H9 (cell line): Measurements from ENCODE around the gene TESK1. TPM values are rescaled to one million over a fixed set of nuclear protein-coding genes. Genes with fewer than 3 reads are reported as not detected.
A peak's percentile ranks its signal among the peaks of the same experiment; 100 is the strongest.

ENCODE experiments used
- DNase-seq: peaks from one replicate; pipeline ENCODE4 v3.0.0-alpha.2; 2017
- H2AFZ ChIP-seq: one replicate; pipeline ENCODE4 v1.6.1; 2013; ENCODE audit warnings: mild to moderate bottlenecking, low read length, control low read depth, moderate library complexity
- H2AK5ac ChIP-seq: 2 replicates; pipeline ENCODE4 v1.6.1; 2013; ENCODE audit warnings: low read length, control low read depth, mixed read lengths; ENCODE audit not compliant: insufficient read length
- H2BK120ac ChIP-seq: one replicate; pipeline ENCODE4 v1.6.1; 2013; ENCODE audit warnings: low read depth, mild to moderate bottlenecking, low read length, control low read depth, inconsistent platforms; ENCODE audit not compliant: poor library complexity, severe bottlenecking
- H2BK12ac ChIP-seq: 2 replicates; pipeline ENCODE4 v1.6.1; 2013; ENCODE audit warnings: low read length, control low read depth, mixed read lengths, low read depth; ENCODE audit not compliant: insufficient read length
- H2BK15ac ChIP-seq: 2 replicates; pipeline ENCODE4 v1.6.1; 2013; ENCODE audit warnings: low read depth, low read length, control low read depth
- H2BK20ac ChIP-seq: one replicate; pipeline ENCODE4 v1.6.1; 2013; ENCODE audit warnings: low read depth, mild to moderate bottlenecking, low read length, control low read depth, inconsistent platforms; ENCODE audit not compliant: poor library complexity, severe bottlenecking
- H2BK5ac ChIP-seq: 2 replicates; pipeline ENCODE4 v1.6.1; 2013; ENCODE audit warnings: low read length, control low read depth, mixed read lengths; ENCODE audit not compliant: insufficient read length
- H3K14ac ChIP-seq: 2 replicates; pipeline ENCODE4 v1.6.1; 2013; ENCODE audit warnings: low read length, control low read depth; ENCODE audit not compliant: insufficient read depth
- H3K18ac ChIP-seq: 2 replicates; pipeline ENCODE4 v1.6.1; 2013; ENCODE audit warnings: low read depth, mild to moderate bottlenecking, mixed read lengths, low read length, control low read depth; ENCODE audit not compliant: insufficient read length
- H3K23ac ChIP-seq: 2 replicates; pipeline ENCODE4 v1.6.1; 2013; ENCODE audit warnings: low read length, control low read depth, mixed read lengths, low read depth; ENCODE audit not compliant: insufficient read length
- H3K23me2 ChIP-seq: 2 replicates; pipeline ENCODE4 v1.6.1; 2013; ENCODE audit warnings: low read depth, mild to moderate bottlenecking, mixed read lengths, low read length, control low read depth; ENCODE audit not compliant: insufficient read length, poor library complexity, severe bottlenecking
- H3K27ac ChIP-seq: 2 replicates; pipeline ENCODE4 v1.5.1; 2013; ENCODE audit warnings: low read length, control low read depth, mixed read lengths, low read depth; ENCODE audit not compliant: insufficient read length
- H3K27me3 ChIP-seq: 2 replicates; pipeline ENCODE4 v1.6.1; 2013; ENCODE audit warnings: low read length, control low read depth, inconsistent platforms; ENCODE audit not compliant: insufficient read depth
- H3K4ac ChIP-seq: 2 replicates; pipeline ENCODE4 v1.6.1; 2013; ENCODE audit warnings: low read depth, mild to moderate bottlenecking, control low read depth, inconsistent platforms, low read length, moderate library complexity
- H3K4me1 ChIP-seq: 2 replicates; pipeline ENCODE4 v1.6.1; 2013; ENCODE audit warnings: low read length, control low read depth, inconsistent platforms; ENCODE audit not compliant: insufficient read depth
- H3K4me2 ChIP-seq: 2 replicates; pipeline ENCODE4 v1.6.1; 2013; ENCODE audit warnings: low read length, control low read depth, mixed read lengths; ENCODE audit not compliant: insufficient read length, insufficient read depth
- H3K56ac ChIP-seq: 2 replicates; pipeline ENCODE4 v1.6.1; 2013; ENCODE audit warnings: low read depth, mild to moderate bottlenecking, mixed read lengths, low read length, control low read depth; ENCODE audit not compliant: insufficient read length
- H3K79me1 ChIP-seq: 2 replicates; pipeline ENCODE4 v1.6.1; 2013; ENCODE audit warnings: low read depth, mild to moderate bottlenecking, moderate library complexity, low read length, control low read depth, inconsistent platforms; ENCODE audit not compliant: insufficient read depth, poor library complexity, severe bottlenecking
- H3K79me2 ChIP-seq: 2 replicates; pipeline ENCODE4 v1.6.1; 2013; ENCODE audit warnings: low read length, control low read depth, inconsistent platforms; ENCODE audit not compliant: insufficient read depth
- H3K9ac ChIP-seq: 2 replicates; pipeline ENCODE4 v1.6.1; 2013; ENCODE audit warnings: low read length, control low read depth, mixed read lengths; ENCODE audit not compliant: insufficient read length; ENCODE audit errors: extremely low read depth
- H3K9me3 ChIP-seq: one replicate; pipeline ENCODE4 v1.6.1; 2013; ENCODE audit warnings: low read depth, low read length, inconsistent platforms; ENCODE audit not compliant: control insufficient read depth
- H3T11ph ChIP-seq: one replicate; pipeline ENCODE4 v1.6.1; 2013; ENCODE audit warnings: mild to moderate bottlenecking, low read length, control low read depth, inconsistent platforms
- H4K20me1 ChIP-seq: one replicate; pipeline ENCODE4 v1.6.1; 2013; ENCODE audit not compliant: control insufficient read depth, insufficient read length, insufficient read depth
- H4K5ac ChIP-seq: 2 replicates; pipeline ENCODE4 v1.6.1; 2013; ENCODE audit warnings: low read depth, mild to moderate bottlenecking, mixed read lengths, low read length, control low read depth; ENCODE audit not compliant: insufficient read length
- H4K8ac ChIP-seq: replicated peaks from 2 replicates; pipeline ENCODE4 v1.6.1; 2013; ENCODE audit warnings: low read length, control low read depth, mixed read lengths, low read depth; ENCODE audit not compliant: insufficient read length
- H4K91ac ChIP-seq: 2 replicates; pipeline ENCODE4 v1.6.1; 2013; ENCODE audit warnings: low read depth, mild to moderate bottlenecking, moderate library complexity, mixed read lengths, low read length, control low read depth; ENCODE audit not compliant: insufficient read length
- H3K27ac Mint-ChIP-seq, 3 experiments: 2 replicates in 2 of 3; 3 replicates in 1 of 3; pipeline ENCODE4 v1.8.0; 2020 to 2021; ENCODE audit warnings: mixed read lengths in 3 of 3, mild to moderate bottlenecking in 1 of 3, moderate library complexity in 1 of 3
- H3K27me3 Mint-ChIP-seq: 2 replicates; pipeline ENCODE4 v1.8.0; 2021; ENCODE audit warnings: low read depth, mild to moderate bottlenecking, moderate library complexity, mixed read lengths
- H3K36me3 Mint-ChIP-seq, 3 experiments: 2 replicates in 2 of 3; 3 replicates in 1 of 3; pipeline ENCODE4 v1.8.0; 2020 to 2021; ENCODE audit warnings: low read depth in 3 of 3, mixed read lengths in 3 of 3; ENCODE audit not compliant: insufficient read depth in 1 of 3
- H3K4me1 Mint-ChIP-seq, 2 experiments: 2 replicates each; pipeline ENCODE4 v1.8.0; 2020; ENCODE audit warnings: mixed read lengths in 2 of 2
- H3K4me3 Mint-ChIP-seq, 2 experiments: 2 replicates in 1 of 2; 3 replicates in 1 of 2; pipeline ENCODE4 v1.8.0; 2020 to 2021; ENCODE audit warnings: mild to moderate bottlenecking in 2 of 2, mixed read lengths in 2 of 2, moderate library complexity in 1 of 2
- H3K9me3 Mint-ChIP-seq, 2 experiments: 2 replicates in 1 of 2; 3 replicates in 1 of 2; pipeline ENCODE4 v1.8.0; 2020; ENCODE audit warnings: mild to moderate bottlenecking in 2 of 2, mixed read lengths in 2 of 2, moderate library complexity in 1 of 2
- WGBS: extraction: QIAGEN DNeasy Blood & Tissue Kit; methylation state at CpG from one replicate; pipeline ENCODE4 v1.1.7; 2013; ENCODE audit warnings: missing lambda C conversion rate, low lambda C conversion rate, mixed read lengths; ENCODE audit not compliant: insufficient read length; ENCODE audit errors: extremely low coverage; 5-methylcytosine and 5-hydroxymethylcytosine counted together
- total RNA-seq: library from RNA; stranded (reverse); gene quantifications from 2 replicates; pipeline ENCODE4 v1.2.1, GENCODE V29; 2021
- TF ChIP-seq, protein P1 (sequence below): fragments of 200-600 bp; sonication (generic); conservative IDR thresholded peaks from 3 replicates; pipeline ENCODE4 v1.8.0; 2021; ENCODE audit warnings: antibody characterized with exemption, mild to moderate bottlenecking

Gene TESK1
- total RNA-seq, 1 experiment from 2014 or later, result 28.6 TPM

DNA sequence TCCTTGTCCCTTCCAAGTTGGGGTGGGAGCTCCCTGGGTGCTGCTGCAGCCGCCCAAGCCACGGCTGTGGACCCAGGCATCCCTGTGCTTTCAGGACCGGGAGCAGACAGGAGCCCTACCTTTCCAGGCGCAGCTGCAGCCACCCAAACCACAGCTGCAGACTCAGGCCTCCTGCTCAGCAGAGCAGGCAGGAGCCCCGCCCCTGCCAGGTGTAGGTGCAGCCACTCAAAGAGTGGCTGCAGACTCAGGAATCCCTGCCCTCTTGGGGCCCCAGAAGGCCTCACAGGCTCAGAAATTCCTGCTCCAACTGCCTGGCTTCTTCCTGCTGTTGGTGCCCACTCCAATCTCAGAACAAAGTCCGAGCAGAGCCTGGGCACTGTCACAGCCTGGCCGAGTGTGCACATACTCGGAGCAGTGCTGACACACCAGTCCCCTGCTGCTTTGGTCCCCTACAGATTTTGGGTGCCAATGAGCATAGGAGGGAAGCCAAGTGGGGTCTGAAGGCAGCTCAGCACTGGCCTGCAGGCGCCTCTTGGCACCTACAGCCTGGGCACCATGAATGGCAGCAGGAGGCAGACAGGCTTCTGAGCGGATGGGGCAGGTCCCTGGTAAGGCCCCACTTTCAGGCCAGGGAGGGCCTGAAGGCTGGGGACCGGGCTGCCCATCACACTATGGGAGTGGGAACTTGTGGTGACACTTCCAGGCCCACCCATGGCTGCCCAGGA, 6.0 kb upstream of the TESK1 start:
- H2AK5ac ChIP-seq, result no peak overlapping the region
- H2BK20ac ChIP-seq, result no peak overlapping the region
- H3K79me2 ChIP-seq, result no peaks in the 10 kb centered on the region
- H2BK120ac ChIP-seq, result no peak overlapping the region
- H3K18ac ChIP-seq, result no peak overlapping the region
- no peak overlapping the region for H3K9ac ChIP-seq
- H4K5ac ChIP-seq, result no peak overlapping the region
- Mint-ChIP-seq H3K4me3 (no peak overlapping the region), H3K36me3 (peaks cover 0 to 5% (median 3%) of the 10 kb centered on the region in 3 experiments; a peak in 4 of 7 replicates), H3K27me3 (peaks cover 3% of the 10 kb centered on the region), H3K9me3 (peaks cover 3 to 5% of the 10 kb centered on the region in 2 experiments; a peak in 4 of 5 replicates), H3K4me1 (peaks cover 14 to 22% of the 10 kb centered on the region in 2 experiments), H3K27ac (0 out of 7 replicates have a peak overlapping the region, but pooled peaks of 1 of the 3 experiments have one; percentile 44)
- no peak overlapping the region for H3T11ph ChIP-seq
- H3K4me1 ChIP-seq, result no peaks in the 10 kb centered on the region; the same call in 1 of the 2 replicates
- H3K23me2 ChIP-seq, result no peaks in the 10 kb centered on the region
- no peak overlapping the region for H4K8ac ChIP-seq
- H3K27me3 ChIP-seq, result no peaks in the 10 kb centered on the region
- no peak overlapping the region for H3K4me2 ChIP-seq
- H4K91ac ChIP-seq, result no peak overlapping the region
- H2BK5ac ChIP-seq, result no peak overlapping the region
- peak; percentile 63 for DNase-seq
- H2BK12ac ChIP-seq, result no peak overlapping the region
- H3K14ac ChIP-seq, result no peak overlapping the region
- WGBS, result no CpG with 5 or more reads among the region's 11 CpGs
- H3K23ac ChIP-seq, result no peak overlapping the region
- no peaks in the 10 kb centered on the region for H4K20me1 ChIP-seq
- H3K79me1 ChIP-seq, result no peaks in the 10 kb centered on the region
- no peak overlapping the region for H3K4ac ChIP-seq
- no peak overlapping the region for H3K27ac ChIP-seq
- H2AFZ ChIP-seq, result no peak overlapping the region
- TF ChIP-seq, protein P1, sequence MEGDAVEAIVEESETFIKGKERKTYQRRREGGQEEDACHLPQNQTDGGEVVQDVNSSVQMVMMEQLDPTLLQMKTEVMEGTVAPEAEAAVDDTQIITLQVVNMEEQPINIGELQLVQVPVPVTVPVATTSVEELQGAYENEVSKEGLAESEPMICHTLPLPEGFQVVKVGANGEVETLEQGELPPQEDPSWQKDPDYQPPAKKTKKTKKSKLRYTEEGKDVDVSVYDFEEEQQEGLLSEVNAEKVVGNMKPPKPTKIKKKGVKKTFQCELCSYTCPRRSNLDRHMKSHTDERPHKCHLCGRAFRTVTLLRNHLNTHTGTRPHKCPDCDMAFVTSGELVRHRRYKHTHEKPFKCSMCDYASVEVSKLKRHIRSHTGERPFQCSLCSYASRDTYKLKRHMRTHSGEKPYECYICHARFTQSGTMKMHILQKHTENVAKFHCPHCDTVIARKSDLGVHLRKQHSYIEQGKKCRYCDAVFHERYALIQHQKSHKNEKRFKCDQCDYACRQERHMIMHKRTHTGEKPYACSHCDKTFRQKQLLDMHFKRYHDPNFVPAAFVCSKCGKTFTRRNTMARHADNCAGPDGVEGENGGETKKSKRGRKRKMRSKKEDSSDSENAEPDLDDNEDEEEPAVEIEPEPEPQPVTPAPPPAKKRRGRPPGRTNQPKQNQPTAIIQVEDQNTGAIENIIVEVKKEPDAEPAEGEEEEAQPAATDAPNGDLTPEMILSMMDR, result no peak
- H3K56ac ChIP-seq, result no peak overlapping the region
- H2BK15ac ChIP-seq, result no peak overlapping the region
- H3K9me3 ChIP-seq, result no peaks in the 10 kb centered on the region
